Heart left ventricle (tissue), 16 donors: Measurements from ENCODE around the gene VEGFA. TPM values are rescaled to one million over a fixed set of nuclear protein-coding genes. Genes with fewer than 3 reads are reported as not detected.
A peak's percentile ranks its signal among the peaks of the same experiment; 100 is the strongest.

Source experiments
- ATAC-seq, 4 donors: fragments of 200-7000 bp; cut with Tn5 transposase; one replicate each; pipeline ENCODE4 v1.9.1; 2020 to 2022; ENCODE audit warnings: moderate library complexity in 4 of 4, mild to moderate bottlenecking in 3 of 4, moderate number of reproducible peaks in 1 of 4
- DNase-seq, 5 donors: peaks; one replicate each; pipeline ENCODE4 v3.0.0-alpha.2; 2020
- H3K27ac ChIP-seq, 12 donors: fragments of 200-600 bp; sonication (generic) in 4 of 12; one replicate each; pipeline versions ENCODE4 v1.5.0 to v1.8.0; 2016 to 2022; ENCODE audit warnings: mild to moderate bottlenecking in 2 of 12
- H3K27me3 ChIP-seq, 9 donors: fragments of 200-600 bp; sonication (generic) in 2 of 9; one replicate each; pipeline versions ENCODE4 v1.5.1 to v1.8.0; 2016 to 2022; ENCODE audit warnings: mild to moderate bottlenecking in 3 of 9
- H3K36me3 ChIP-seq, 9 donors: fragments of 200-600 bp; sonication (generic) in 2 of 9; one replicate each; pipeline versions ENCODE4 v1.5.0 to v1.8.0; 2018 to 2022; ENCODE audit warnings: mild to moderate bottlenecking in 2 of 9
- H3K4me1 ChIP-seq, 12 donors: fragments of 200-600 bp; sonication (generic) in 4 of 12; one replicate each; pipeline versions ENCODE4 v1.5.0 to v1.8.0; 2016 to 2022; ENCODE audit warnings: mild to moderate bottlenecking in 3 of 12
- H3K4me3 ChIP-seq, 12 donors: fragments of 200-600 bp; sonication (generic) in 4 of 12; one replicate each; pipeline versions ENCODE4 v1.5.0 to v1.8.0; 2017 to 2022; ENCODE audit warnings: mild to moderate bottlenecking in 9 of 12, moderate library complexity in 4 of 12
- H3K9me3 ChIP-seq, 12 donors: fragments of 200-600 bp; sonication (generic) in 4 of 12; one replicate each; pipeline versions ENCODE4 v1.5.0 to v1.8.0; 2016 to 2022; ENCODE audit warnings: mild to moderate bottlenecking in 1 of 12
- POLR2A ChIP-seq, 2 donors: fragments of 450-650 bp; IDR thresholded peaks; one replicate each; pipeline ENCODE4 v1.6.1; 2017; ENCODE audit warnings: antibody characterized with exemption in 2 of 2, mild to moderate bottlenecking in 2 of 2, moderate library complexity in 2 of 2
- WGBS, 4 donors: extraction: QIAGEN DNeasy Blood & Tissue Kit in 2 of 4; methylation state at CpG; one replicate each; pipeline versions ENCODE4 v1.1.5 to v1.1.7; 2013 to 2018; 5-methylcytosine and 5-hydroxymethylcytosine counted together
- intact Hi-C, 10 donors: fragments of 100-400 bp; cut with DNase I; formaldehyde crosslinking; loops; one replicate each; pipeline versions ENCODE4 v1.11.1 to v1.14.2; 2022
- polyA plus RNA-seq, 2 donors: library from polyadenylated mRNA; stranded (reverse); fragments of 200-250 nt; gene quantifications; one replicate each; pipeline ENCODE4 v1.2.3, GENCODE V29; 2013
- total RNA-seq, 9 donors: library from RNA; depleted of rRNA in 2 of 9; stranded (reverse); fragments of >200 nt in 2 of 9; fragmentation: NEBNext Ultra II Directional in 3 of 9; extraction: Animal tissue kit (Norgen Biotek cat#: 25700) in 3 of 9; gene quantifications; one replicate each; pipeline versions ENCODE4 v1.1.0 to v1.2.4, GENCODE V29; 2016 to 2023
- TF ChIP-seq, protein P1 (sequence below), 12 donors: fragments of 200-600 bp; sonication (generic) in 4 of 12; IDR thresholded peaks; one replicate each; pipeline versions ENCODE4 v1.5.0 to v1.8.0; 2018 to 2022; ENCODE audit warnings: antibody characterized with exemption in 12 of 12, mild to moderate bottlenecking in 5 of 12
- donor health status: ischemic (EF 13 %, LVEDD 7.1; RV severe dilation, severe dysfunction).
- donor health status: healthy with polysubstance abuse.
- donor health status: DM: no; HTN: yes; CAD: no.
- donor health status: DM: no; HTN: no; CAD: no.
- donor health status: ischemic (EF 25% LVEDD 6.9; RV normal size, moderate dysfunction).
- donor health status: ischemic (EF 25% LVEDD 5.7; RV mildly dilated, moderate dysfunction).
- donor health status: healthy.
- donor health status: DM: yes; HTN: yes; CAD: no.
- donor health status: ischemic (EF 35%, LVEDD 5.7; RV mildly dilated, moderate dysfunction).
- donor health status: nonischemic (EF 11% LVEDD 7.7; RV severe dilation, severe dysfunction).
- donor health status: DM: yes; HTN: yes; CAD: no.
- donor health status: PGD.
- donor health status: ischemic (EF 29% LVEDD 5.4; RV normal size, mild dysfunction).
- donor health status: nonischemic (EF 23%, LVEDD 6.1; RV moderate dilation, normal function).

Gene VEGFA
- total and polyA plus RNA-seq, 11 donors = 83.0 to 254 (median 171) TPM

GRCh38 chr6:43831191-43831590 is 61.2 kb downstream of the VEGFA start:
- DNase-seq (no peak), ATAC-seq (no peak)
- Histone ChIP-seq H3K9me3 (no peaks in the 10 kb centered on the region), H3K36me3 (no peaks in the 10 kb centered on the region), H3K4me1 (no peaks in the 10 kb centered on the region), H3K27ac (no peak overlapping the region), H3K27me3 (no peaks in the 10 kb centered on the region), H3K4me3 (no peak overlapping the region)
- WGBS, 4 donors = 74 to 81% (median 78%) methylated on average over 3 of the region's 3 CpGs
- TF ChIP-seq, protein P1, sequence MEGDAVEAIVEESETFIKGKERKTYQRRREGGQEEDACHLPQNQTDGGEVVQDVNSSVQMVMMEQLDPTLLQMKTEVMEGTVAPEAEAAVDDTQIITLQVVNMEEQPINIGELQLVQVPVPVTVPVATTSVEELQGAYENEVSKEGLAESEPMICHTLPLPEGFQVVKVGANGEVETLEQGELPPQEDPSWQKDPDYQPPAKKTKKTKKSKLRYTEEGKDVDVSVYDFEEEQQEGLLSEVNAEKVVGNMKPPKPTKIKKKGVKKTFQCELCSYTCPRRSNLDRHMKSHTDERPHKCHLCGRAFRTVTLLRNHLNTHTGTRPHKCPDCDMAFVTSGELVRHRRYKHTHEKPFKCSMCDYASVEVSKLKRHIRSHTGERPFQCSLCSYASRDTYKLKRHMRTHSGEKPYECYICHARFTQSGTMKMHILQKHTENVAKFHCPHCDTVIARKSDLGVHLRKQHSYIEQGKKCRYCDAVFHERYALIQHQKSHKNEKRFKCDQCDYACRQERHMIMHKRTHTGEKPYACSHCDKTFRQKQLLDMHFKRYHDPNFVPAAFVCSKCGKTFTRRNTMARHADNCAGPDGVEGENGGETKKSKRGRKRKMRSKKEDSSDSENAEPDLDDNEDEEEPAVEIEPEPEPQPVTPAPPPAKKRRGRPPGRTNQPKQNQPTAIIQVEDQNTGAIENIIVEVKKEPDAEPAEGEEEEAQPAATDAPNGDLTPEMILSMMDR (IDR thresholded peaks at IDR 0.05) = no peak
- TF ChIP-seq POLR2A (IDR thresholded peaks at IDR 0.05) = no peak
- intact Hi-C loops = loop anchor here in 2 of 10 donors (10.0 kb wide), 2 partner anchors 124 to 166 kb away; no protein-coding TSS in a partner anchor

DNA sequence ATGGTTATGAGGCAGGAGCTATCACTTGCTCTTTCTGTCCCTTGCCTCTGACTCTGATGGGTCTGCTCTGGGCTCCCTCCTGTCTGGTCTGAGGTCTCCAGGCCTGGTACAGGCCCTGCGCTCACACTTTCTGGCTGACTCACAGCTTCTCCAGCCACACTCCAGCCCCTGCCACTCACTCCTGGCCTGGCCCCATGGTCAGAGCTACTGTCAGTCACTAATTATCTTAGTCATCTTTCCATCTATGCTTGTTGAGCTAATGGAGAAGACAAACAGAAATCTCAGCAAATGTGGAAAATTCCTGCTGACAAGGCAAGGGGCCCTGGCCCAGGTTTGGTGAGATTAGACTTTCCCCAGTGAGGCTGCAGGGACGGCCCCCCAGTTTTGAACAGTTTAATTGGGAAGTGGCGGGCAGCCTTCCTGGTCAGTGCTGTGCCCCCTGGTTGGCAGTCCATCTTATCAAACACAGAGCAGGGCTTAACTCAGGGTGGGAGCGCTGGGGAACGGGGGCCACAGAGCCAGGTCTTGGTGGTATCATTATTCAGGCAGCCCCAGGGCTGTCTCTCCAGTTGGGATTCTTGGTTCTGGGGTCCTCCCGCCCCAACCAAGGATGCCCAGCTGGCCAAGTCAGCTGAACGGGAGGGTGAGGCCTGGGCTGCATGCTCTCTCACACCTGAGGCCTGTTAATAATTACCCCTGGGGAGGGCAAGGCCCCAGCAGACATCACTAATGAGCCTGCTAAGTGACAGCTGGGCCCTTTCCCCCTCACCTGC is 63.4 kb downstream of the VEGFA start:
- no peaks in the 10 kb centered on the region for H3K27me3 ChIP-seq
- H3K9me3 ChIP-seq = no peaks in the 10 kb centered on the region
- H3K36me3 ChIP-seq = no peaks in the 10 kb centered on the region
- no peak overlapping the region for H3K4me3 ChIP-seq
- TF ChIP-seq, protein P1 (IDR thresholded peaks at IDR 0.05) = no peak
- no peak for TF ChIP-seq POLR2A (IDR thresholded peaks at IDR 0.05)
- intact Hi-C loops = loop anchor here in 2 of 10 donors (10.0 kb wide), 2 partner anchors 121 to 169 kb away; no protein-coding TSS in a partner anchor
- DNase-seq (no peak), ATAC-seq (peak in 1 of 4 donors; percentile 30)
- H3K27ac ChIP-seq = no peak overlapping the region
- H3K4me1 ChIP-seq = peaks cover 0 to 10% (median under 1%) of the 10 kb centered on the region in 12 donors
- WGBS, 4 donors = 89 to 95% (median 92%) methylated on average over 5 to 7 of the region's 7 CpGs

DNA sequence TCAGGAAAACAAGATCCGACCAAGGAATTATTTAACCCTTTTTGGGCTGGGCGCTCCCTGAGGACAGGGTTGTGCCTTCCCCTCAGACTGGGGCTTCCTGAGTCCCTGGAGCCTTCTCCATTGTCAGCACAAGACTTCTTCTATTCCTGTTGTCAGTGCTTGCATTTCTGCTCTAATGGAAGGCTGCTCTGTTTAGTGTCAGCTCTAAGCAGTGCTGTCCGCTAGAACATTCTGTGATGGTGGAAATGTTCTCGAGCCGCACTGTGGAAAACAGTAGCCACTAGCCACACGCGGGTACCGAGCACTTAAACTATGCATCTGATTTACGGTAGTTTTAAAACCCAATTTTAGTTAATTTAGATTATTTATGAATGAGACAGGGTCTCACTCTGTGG is 64.0 kb downstream of the VEGFA start:
- no peak for DNase-seq
- ATAC-seq = no peak
- intact Hi-C loops = loop anchor here in 2 of 10 donors (10.0 kb wide), 2 partner anchors 121 to 169 kb away; no protein-coding TSS in a partner anchor

More for the DNA sequence above, 64.0 kb downstream of the VEGFA start:
- Histone ChIP-seq H3K4me1 (peaks cover 0 to 16% (median 2%) of the 10 kb centered on the region in 12 donors), H3K27ac (no peak overlapping the region), H3K36me3 (no peaks in the 10 kb centered on the region), H3K9me3 (no peaks in the 10 kb centered on the region), H3K27me3 (no peaks in the 10 kb centered on the region), H3K4me3 (no peak overlapping the region)
- 87 to 92% (median 90%) methylated on average over 9 of the region's 9 CpGs for WGBS, 4 donors
- no peak for TF ChIP-seq POLR2A (IDR thresholded peaks at IDR 0.05)
- TF ChIP-seq, protein P1 (IDR thresholded peaks at IDR 0.05) = no peak
